ENCODE data around the gene EFL1. TPM values are rescaled to one million over a fixed set of nuclear protein-coding genes. Genes with fewer than 3 reads are reported as not detected.
"Not testable (repeated sequence)": the region's sequence is repeated elsewhere in the genome, so short reads cannot be mapped to it uniquely, and the experiment has no call there.

The EFL1 gene
- polyA plus RNA-seq, 1 experiment: 13.0 TPM

DNA sequence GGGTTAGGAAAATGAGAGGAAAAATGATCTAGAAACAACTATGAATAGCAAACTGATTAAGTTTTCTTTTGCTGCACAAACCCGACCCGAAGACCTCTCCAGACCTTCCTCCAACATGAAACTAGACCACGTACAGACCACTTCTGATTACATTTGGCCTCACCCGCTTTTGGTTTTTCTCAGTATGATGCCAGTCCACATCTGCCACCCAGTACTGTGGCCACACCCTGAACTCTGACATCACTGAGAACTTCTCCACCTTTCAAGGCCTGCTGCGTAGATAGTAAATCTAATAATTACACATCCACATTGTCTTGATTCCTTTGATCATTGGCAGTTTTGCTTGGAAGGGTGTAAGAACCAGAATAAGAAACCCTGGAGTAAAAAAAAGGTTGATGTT lies 16.6 kb downstream of the EFL1 start:
- DNase-seq (ENCODE audit: low read depth); POLR2A ChIA-PET; H3K4me3 ChIP-seq (ENCODE audit: low read depth, low read length); CTCF ChIA-PET; H3K36me3 ChIP-seq (ENCODE audit: control insufficient read depth, insufficient read depth, low read length); H3K27me3 ChIP-seq (ENCODE audit: control insufficient read depth, insufficient read depth, low read length): not testable (repeated sequence)

GRCh38 chr15:82243644-82244043 lies 18.9 kb downstream of the EFL1 start:
- POLR2A ChIA-PET; CTCF ChIA-PET; H3K36me3 ChIP-seq (ENCODE audit: control insufficient read depth, insufficient read depth, low read length); DNase-seq (ENCODE audit: low read depth); H3K27me3 ChIP-seq (ENCODE audit: control insufficient read depth, insufficient read depth, low read length); H3K4me3 ChIP-seq (ENCODE audit: low read depth, low read length): not testable (repeated sequence)

DNA sequence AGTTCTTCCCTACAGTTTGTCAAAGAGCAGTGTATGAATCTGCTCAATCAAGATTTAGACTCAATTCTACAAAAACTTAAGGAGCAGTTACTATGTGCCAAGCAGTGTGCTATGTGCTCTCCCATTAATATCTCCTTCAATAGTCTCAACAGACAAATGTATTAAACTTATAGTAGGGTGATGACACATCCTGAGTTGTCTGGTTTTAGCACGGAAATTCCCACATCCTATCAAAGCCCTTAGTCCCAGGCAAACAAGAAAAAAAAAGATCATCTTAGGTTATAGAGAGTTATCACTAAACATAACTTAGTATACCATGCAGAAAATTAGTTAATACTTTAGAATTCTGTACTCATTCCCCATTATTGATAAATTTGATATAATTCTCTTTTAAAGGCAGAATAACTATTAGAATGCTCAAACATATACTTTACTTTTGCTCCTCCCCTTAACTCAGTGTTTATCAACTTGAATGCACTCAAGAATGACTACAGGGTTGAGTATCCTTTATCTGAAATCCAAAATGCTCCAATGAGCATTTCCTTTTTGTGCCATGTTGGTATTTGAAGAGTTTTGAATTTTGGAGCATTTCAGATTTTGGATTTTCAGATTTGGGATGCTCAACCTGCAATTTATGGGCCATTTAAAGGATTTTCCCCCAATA lies 20.6 kb downstream of the EFL1 start:
- H3K4me3 ChIP-seq (ENCODE audit: low read depth, low read length); H3K36me3 ChIP-seq (ENCODE audit: control insufficient read depth, insufficient read depth, low read length); DNase-seq (ENCODE audit: low read depth); H3K27me3 ChIP-seq (ENCODE audit: control insufficient read depth, insufficient read depth, low read length); CTCF ChIA-PET; POLR2A ChIA-PET: not testable (repeated sequence)

DNA sequence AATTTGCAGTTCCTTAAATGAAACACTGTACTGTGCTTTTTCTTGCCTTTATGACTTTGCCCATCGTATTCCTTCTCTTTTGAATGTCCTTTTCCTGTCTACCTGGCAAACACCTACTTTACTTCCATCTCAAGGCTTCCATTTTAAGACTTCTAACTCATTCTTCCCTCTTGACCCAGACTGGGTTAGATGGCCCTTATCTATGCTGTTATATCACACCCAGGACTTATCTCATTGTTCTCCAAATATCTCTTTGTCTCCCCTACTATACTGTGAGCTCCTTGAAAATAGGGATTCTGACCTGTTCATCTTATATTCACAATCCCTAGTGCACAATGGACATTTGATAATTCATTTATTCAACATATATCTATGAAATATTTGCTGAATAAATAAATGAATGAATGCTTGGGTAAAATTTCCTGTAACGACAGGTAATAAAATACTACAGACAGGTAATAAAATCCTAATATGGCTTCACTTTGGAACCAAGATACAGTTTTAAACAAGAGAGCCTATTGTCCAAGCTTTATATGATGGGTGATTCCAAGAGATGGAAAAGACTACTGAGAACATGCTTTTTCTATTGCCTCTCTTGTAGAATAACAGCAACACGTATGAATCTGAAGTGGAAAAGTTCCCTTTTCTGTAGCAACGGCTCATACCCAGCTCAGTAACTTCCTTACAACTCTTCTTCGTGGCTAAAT lies 22.7 kb downstream of the EFL1 start:
- CTCF ChIA-PET: interaction anchor here (1.0 kb wide), 1 partner anchor 22 kb away, joined by 4 read pairs; the partner anchor contains the start of genes EFL1 and SAXO2
- Histone ChIP-seq H3K27me3 (ENCODE audit: control insufficient read depth, insufficient read depth, low read length) (no peaks in the 10 kb centered on the region; the same call in 1 of the 2 replicates), H3K36me3 (ENCODE audit: control insufficient read depth, insufficient read depth, low read length) (peaks cover 2% of the 10 kb centered on the region), H3K4me3 (ENCODE audit: low read depth, low read length) (no peak overlapping the region)
- TF ChIP-seq CTCF (IDR thresholded peaks at IDR 0.05; ENCODE audit: insufficient read depth, low read depth, low read length): no peak
- POLR2A ChIA-PET: no interaction called here
- DNase-seq (ENCODE audit: low read depth): no peak

GRCh38 chr15:82237944-82238534 lies 24.5 kb downstream of the EFL1 start:
- H3K36me3 ChIP-seq (ENCODE audit: control insufficient read depth, insufficient read depth, low read length); POLR2A ChIA-PET: not testable (repeated sequence)

DNA sequence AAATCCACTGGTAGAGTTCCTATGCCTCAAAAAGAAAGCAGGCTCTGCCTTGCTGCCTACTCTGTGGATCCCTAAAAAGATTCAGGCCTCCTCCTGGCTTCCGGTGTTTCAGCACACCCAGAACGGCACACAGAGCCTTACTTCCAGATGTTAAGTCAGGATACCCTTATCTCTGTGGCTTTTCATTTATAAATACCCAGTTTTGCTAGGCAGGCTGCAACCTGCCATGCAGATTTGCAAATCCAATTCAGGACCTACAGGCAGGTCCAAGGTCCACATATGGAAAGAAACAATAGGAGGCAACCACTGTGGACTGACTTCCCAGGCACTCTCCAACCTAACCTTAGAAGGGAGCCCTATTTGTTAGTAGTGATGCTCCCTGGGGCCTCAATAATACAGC lies 30.7 kb downstream of the EFL1 start:
- Histone ChIP-seq H3K36me3 (ENCODE audit: control insufficient read depth, insufficient read depth, low read length) (no peaks in the 10 kb centered on the region), H3K27me3 (ENCODE audit: control insufficient read depth, insufficient read depth, low read length) (no peaks in the 10 kb centered on the region), H3K4me3 (ENCODE audit: low read depth, low read length) (no peak overlapping the region)
- ChIA-PET POLR2A (no interaction called here), CTCF (no interaction called here)
- no peak for TF ChIP-seq CTCF (IDR thresholded peaks at IDR 0.05; ENCODE audit: insufficient read depth, low read depth, low read length)
- DNase-seq (ENCODE audit: low read depth): no peak

More at GRCh38 chr15:82237944-82238534, 24.5 kb downstream of the EFL1 start:
- H3K4me3 ChIP-seq (ENCODE audit: low read depth, low read length); CTCF ChIA-PET; H3K27me3 ChIP-seq (ENCODE audit: control insufficient read depth, insufficient read depth, low read length); DNase-seq (ENCODE audit: low read depth): not testable (repeated sequence)

DNA sequence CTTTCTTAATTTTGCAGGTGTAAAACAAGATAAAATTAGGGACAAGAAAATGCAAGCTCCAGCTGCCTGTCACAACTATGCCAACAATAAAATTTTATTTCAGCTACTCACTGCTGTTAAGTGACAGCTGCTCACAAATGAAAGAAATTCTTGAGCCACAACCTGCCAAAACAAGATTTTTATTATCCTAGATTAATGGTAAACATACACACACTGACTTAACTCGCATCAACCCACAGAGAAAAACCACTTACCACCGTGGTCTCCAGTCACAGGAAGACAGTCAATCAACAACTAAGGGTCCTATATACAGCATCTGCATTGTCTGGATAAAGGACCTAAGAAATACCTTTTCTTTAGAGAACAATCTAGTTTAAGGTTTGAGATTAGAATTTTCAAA lies 31.3 kb downstream of the EFL1 start:
- ChIA-PET POLR2A (no interaction called here), CTCF (no interaction called here)
- no peak for DNase-seq (ENCODE audit: low read depth)
- no peaks in the 10 kb centered on the region for H3K27me3 ChIP-seq (ENCODE audit: control insufficient read depth, insufficient read depth, low read length)
- H3K4me3 ChIP-seq (ENCODE audit: low read depth, low read length): no peak overlapping the region
- TF ChIP-seq CTCF (IDR thresholded peaks at IDR 0.05; ENCODE audit: insufficient read depth, low read depth, low read length): no peak
- H3K36me3 ChIP-seq (ENCODE audit: control insufficient read depth, insufficient read depth, low read length): no peaks in the 10 kb centered on the region

All from BJ (cell line).